Mesendoderm (in vitro differentiated cells): Measurements from ENCODE around the gene CASP8.
A peak's percentile ranks its signal among the peaks of the same experiment; 100 is the strongest.

Experiments
- DNase-seq: peaks from one replicate; pipeline ENCODE4 v3.0.0; 2013
- H2AK5ac ChIP-seq: 2 replicates; pipeline ENCODE4 v1.6.1; 2013; ENCODE audit warnings: low read length, inconsistent platforms
- H2BK120ac ChIP-seq: 2 replicates; pipeline ENCODE4 v1.6.1; 2013; ENCODE audit warnings: low read depth, mild to moderate bottlenecking, low read length, moderate library complexity, mixed read lengths
- H2BK15ac ChIP-seq: replicated peaks from 2 replicates; pipeline ENCODE4 v1.6.1; 2013; ENCODE audit warnings: low read depth, mild to moderate bottlenecking, moderate library complexity
- H2BK5ac ChIP-seq: 2 replicates; pipeline ENCODE4 v1.6.1; 2013; ENCODE audit warnings: low read length, inconsistent platforms
- H3K18ac ChIP-seq: 2 replicates; pipeline ENCODE4 v1.6.1; 2013; ENCODE audit warnings: mild to moderate bottlenecking, low read length, mixed read lengths
- H3K23ac ChIP-seq: one replicate; pipeline ENCODE4 v1.6.1; 2013; ENCODE audit warnings: low read length
- H3K27ac ChIP-seq: 2 replicates; pipeline ENCODE4 v1.5.1; 2013; ENCODE audit warnings: low read depth, mild to moderate bottlenecking, inconsistent platforms, low read length, moderate library complexity
- H3K27me3 ChIP-seq: 2 replicates; pipeline ENCODE4 v1.6.1; 2013; ENCODE audit warnings: low read length, control low read depth, mild to moderate bottlenecking, inconsistent platforms; ENCODE audit not compliant: insufficient read depth, poor library complexity
- H3K36me3 ChIP-seq: 2 replicates; pipeline ENCODE4 v1.6.1; 2013; ENCODE audit warnings: low read length, inconsistent platforms; ENCODE audit not compliant: control insufficient read depth, insufficient read depth
- H3K4ac ChIP-seq: one replicate; pipeline ENCODE4 v1.6.1; 2013; ENCODE audit warnings: low read depth, mild to moderate bottlenecking, low read length, moderate library complexity
- H3K4me1 ChIP-seq: 2 replicates; pipeline ENCODE4 v1.6.1; 2013; ENCODE audit warnings: low read depth, low read length, inconsistent platforms; ENCODE audit not compliant: control insufficient read depth
- H3K4me2 ChIP-seq: 2 replicates; pipeline ENCODE4 v1.6.1; 2013; ENCODE audit warnings: low read length
- H3K4me3 ChIP-seq: 2 replicates; pipeline ENCODE4 v1.5.1; 2013; ENCODE audit warnings: mild to moderate bottlenecking, low read length
- H3K56ac ChIP-seq: one replicate; pipeline ENCODE4 v1.6.1; 2013; ENCODE audit warnings: low read length
- H3K79me1 ChIP-seq: 2 replicates; pipeline ENCODE4 v1.6.1; 2013; ENCODE audit warnings: low read length, inconsistent platforms
- H3K79me2 ChIP-seq: 2 replicates; pipeline ENCODE4 v1.6.1; 2013; ENCODE audit warnings: mild to moderate bottlenecking, low read length; ENCODE audit not compliant: control insufficient read depth, insufficient read depth
- H3K9ac ChIP-seq: 2 replicates; pipeline ENCODE4 v1.6.1; 2013; ENCODE audit warnings: low read length, inconsistent platforms
- H4K5ac ChIP-seq: one replicate; pipeline ENCODE4 v1.6.1; 2013; ENCODE audit warnings: low read length
- H4K8ac ChIP-seq: one replicate; pipeline ENCODE4 v1.6.1; 2013; ENCODE audit warnings: low read depth, mild to moderate bottlenecking, control low read depth, low read length, moderate library complexity
- WGBS: extraction: QIAGEN DNeasy Blood & Tissue Kit; methylation state at CpG from one replicate; pipeline ENCODE4 v1.1.7; 2013; ENCODE audit warnings: low lambda C conversion rate, missing lambda C conversion rate; ENCODE audit not compliant: insufficient coverage; ENCODE audit errors: extremely low coverage; 5-methylcytosine and 5-hydroxymethylcytosine counted together

CASP8 gene

GRCh38 chr2:201220102-201220570 is 40.2 kb upstream of the CASP8 start:
- Histone ChIP-seq H3K36me3 (no peaks in the 10 kb centered on the region), H3K4me2 (no peak overlapping the region), H3K4me3 (no peak overlapping the region), H2BK120ac (no peak overlapping the region), H3K4ac (peak overlapping the region; percentile 70), H4K5ac (no peak overlapping the region), H2AK5ac (no peak overlapping the region), H3K79me1 (no peaks in the 10 kb centered on the region), H3K18ac (peak overlapping the region; percentile 2), H2BK15ac (no peak overlapping the region), H2BK5ac (peak overlapping the region; percentile 66), H3K79me2 (no peaks in the 10 kb centered on the region), H4K8ac (no peak overlapping the region), H3K23ac (no peak overlapping the region), H3K4me1 (peaks cover 12% of the 10 kb centered on the region), H3K9ac (no peak overlapping the region), H3K56ac (peak overlapping the region; percentile 69), H3K27me3 (no peaks in the 10 kb centered on the region), H3K27ac (peak overlapping the region; percentile 69)
- peak; percentile 76 for DNase-seq
- WGBS = no CpG with 5 or more reads among the region's 4 CpGs

GRCh38 chr2:201223089-201224073 is 37.0 kb upstream of the CASP8 start:
- Histone ChIP-seq H2BK5ac (no peak overlapping the region), H3K36me3 (no peaks in the 10 kb centered on the region), H3K79me2 (no peaks in the 10 kb centered on the region), H3K4me2 (no peak overlapping the region), H3K79me1 (no peaks in the 10 kb centered on the region), H3K18ac (no peak overlapping the region), H3K56ac (no peak overlapping the region), H2AK5ac (no peak overlapping the region), H2BK15ac (no peak overlapping the region), H3K23ac (no peak overlapping the region), H2BK120ac (peak overlapping the region; percentile 49), H3K4me1 (peaks cover 12% of the 10 kb centered on the region), H4K8ac (no peak overlapping the region), H3K27ac (no peak overlapping the region), H3K27me3 (no peaks in the 10 kb centered on the region), H3K4ac (no peak overlapping the region), H3K9ac (no peak overlapping the region), H3K4me3 (no peak overlapping the region), H4K5ac (no peak overlapping the region)
- DNase-seq = no peak
- no CpG with 5 or more reads among the region's 8 CpGs for WGBS

GRCh38 chr2:201228271-201228911 is 31.9 kb upstream of the CASP8 start:
- H3K56ac ChIP-seq = no peak overlapping the region
- no peak overlapping the region for H3K4me3 ChIP-seq
- H3K4me1 ChIP-seq = no peaks in the 10 kb centered on the region
- no peak overlapping the region for H3K27ac ChIP-seq
- H3K79me2 ChIP-seq = no peaks in the 10 kb centered on the region
- H2BK15ac ChIP-seq = no peak overlapping the region
- no peak overlapping the region for H4K5ac ChIP-seq
- H3K4ac ChIP-seq = no peak overlapping the region
- no peak overlapping the region for H3K18ac ChIP-seq
- no peak overlapping the region for H4K8ac ChIP-seq
- no peaks in the 10 kb centered on the region for H3K36me3 ChIP-seq
- DNase-seq = peak; percentile 47
- no peaks in the 10 kb centered on the region for H3K27me3 ChIP-seq
- H2AK5ac ChIP-seq = no peak overlapping the region
- no peak overlapping the region for H3K23ac ChIP-seq
- WGBS = no CpG with 5 or more reads among the region's 3 CpGs
- no peak overlapping the region for H2BK5ac ChIP-seq
- no peak overlapping the region for H3K4me2 ChIP-seq
- no peak overlapping the region for H3K9ac ChIP-seq
- H2BK120ac ChIP-seq = no peak overlapping the region
- H3K79me1 ChIP-seq = no peaks in the 10 kb centered on the region

GRCh38 chr2:201228912-201229290 is 31.4 kb upstream of the CASP8 start:
- Histone ChIP-seq H4K8ac (no peak overlapping the region), H3K4me3 (no peak overlapping the region), H3K23ac (no peak overlapping the region), H3K27ac (no peak overlapping the region), H2AK5ac (no peak overlapping the region), H3K27me3 (no peaks in the 10 kb centered on the region), H2BK5ac (no peak overlapping the region), H4K5ac (no peak overlapping the region), H3K18ac (no peak overlapping the region), H3K79me1 (no peaks in the 10 kb centered on the region), H2BK120ac (no peak overlapping the region), H2BK15ac (no peak overlapping the region), H3K79me2 (no peaks in the 10 kb centered on the region), H3K4me1 (no peaks in the 10 kb centered on the region), H3K4ac (no peak overlapping the region), H3K56ac (no peak overlapping the region), H3K36me3 (no peaks in the 10 kb centered on the region), H3K4me2 (no peak overlapping the region), H3K9ac (no peak overlapping the region)
- no peak for DNase-seq
- no CpG with 5 or more reads among the region's 12 CpGs for WGBS

- peak overlapping the region; percentile 63 for H4K5ac ChIP-seq
- peak overlapping the region; percentile 74 for H3K56ac ChIP-seq
- H3K4ac ChIP-seq = peak overlapping the region; percentile 62
- no peak overlapping the region for H3K18ac ChIP-seq
- no CpG with 5 or more reads among the region's 8 CpGs for WGBS
- H4K8ac ChIP-seq = peak overlapping the region; percentile 99
- H2AK5ac ChIP-seq = no peak overlapping the region
- H3K27me3 ChIP-seq = no peaks in the 10 kb centered on the region
- no peak overlapping the region for H3K27ac ChIP-seq
- no peaks in the 10 kb centered on the region for H3K4me1 ChIP-seq
- no peak overlapping the region for H3K23ac ChIP-seq
- H3K79me1 ChIP-seq = no peaks in the 10 kb centered on the region
- H3K36me3 ChIP-seq = no peaks in the 10 kb centered on the region
- H2BK15ac ChIP-seq = no peak overlapping the region
- no peak overlapping the region for H2BK120ac ChIP-seq
- no peak overlapping the region for H3K4me3 ChIP-seq
- H3K79me2 ChIP-seq = no peaks in the 10 kb centered on the region
- H2BK5ac ChIP-seq = no peak overlapping the region
- H3K9ac ChIP-seq = peak overlapping the region; percentile 4
- peak; percentile 98 for DNase-seq
- H3K4me2 ChIP-seq = no peak overlapping the region
These were observed 28.4 kb upstream of the CASP8 start for GRCh38 chr2:201231781-201232466.
